Astrocyte (in vitro differentiated cells and primary cell): Measurements from ENCODE around the gene AQP1. TPM values are rescaled to one million over a fixed set of nuclear protein-coding genes. Genes with fewer than 3 reads are reported as not detected.

Experiments
- DNase-seq: peaks from one replicate; pipeline ENCODE4 v3.0.0-alpha.2; 2010; ENCODE audit warnings: low read depth
- FAIRE-seq: peaks from 2 replicates; lab custom pipeline; 2011; peaks lifted over from hg19 to GRCh38; lab: Jason Lieb, UNC
- H2AFZ ChIP-seq: 2 replicates; pipeline ENCODE4 v1.6.0; 2012; ENCODE audit warnings: low read depth, low read length, inconsistent platforms
- H3K27ac ChIP-seq: 2 replicates; pipeline ENCODE4 v1.5.1; 2011; ENCODE audit warnings: low read depth, low read length, inconsistent platforms
- H3K27me3 ChIP-seq: 2 replicates; pipeline ENCODE4 v1.6.0; 2011; ENCODE audit warnings: low read length, inconsistent platforms; ENCODE audit not compliant: insufficient read depth
- H3K36me3 ChIP-seq: 2 replicates; pipeline ENCODE4 v1.5.1; 2011; ENCODE audit warnings: low read length, inconsistent platforms; ENCODE audit not compliant: insufficient read depth
- H3K4me1 ChIP-seq: 2 replicates; pipeline ENCODE4 v1.5.1; 2011; ENCODE audit warnings: low read length, inconsistent platforms; ENCODE audit not compliant: insufficient read depth
- H3K4me2 ChIP-seq: 2 replicates; pipeline ENCODE4 v1.6.0; 2012; ENCODE audit warnings: low read length, inconsistent platforms
- H3K4me3 ChIP-seq: 2 replicates; pipeline ENCODE4 v1.5.1; 2011; ENCODE audit warnings: low read depth, mild to moderate bottlenecking, low read length, inconsistent platforms; ENCODE audit not compliant: insufficient read depth
- H3K79me2 ChIP-seq: 2 replicates; pipeline ENCODE4 v1.6.0; 2012; ENCODE audit warnings: mild to moderate bottlenecking, low read length, inconsistent platforms; ENCODE audit not compliant: insufficient read depth
- H3K9ac ChIP-seq: 2 replicates; pipeline ENCODE4 v1.6.0; 2012; ENCODE audit warnings: mild to moderate bottlenecking, low read length, inconsistent platforms
- H3K9me3 ChIP-seq: 2 replicates; pipeline ENCODE4 v1.5.1; 2012; ENCODE audit warnings: low read depth, mild to moderate bottlenecking, low read length, inconsistent platforms; ENCODE audit not compliant: insufficient read depth
- H4K20me1 ChIP-seq: 2 replicates; pipeline ENCODE4 v1.6.0; 2012; ENCODE audit warnings: low read length, inconsistent platforms; ENCODE audit not compliant: insufficient read depth
- H3K27ac Mint-ChIP-seq: one replicate; pipeline ENCODE4 v1.8.0; 2021; ENCODE audit warnings: mild to moderate bottlenecking, mixed read lengths; ENCODE audit not compliant: unreplicated experiment
- H3K27me3 Mint-ChIP-seq: one replicate; pipeline ENCODE4 v1.8.0; 2021; ENCODE audit warnings: low read depth, mixed read lengths; ENCODE audit not compliant: unreplicated experiment
- H3K36me3 Mint-ChIP-seq: one replicate; pipeline ENCODE4 v1.8.0; 2021; ENCODE audit warnings: low read depth, mixed read lengths; ENCODE audit not compliant: unreplicated experiment
- H3K4me1 Mint-ChIP-seq: one replicate; pipeline ENCODE4 v1.8.0; 2021; ENCODE audit warnings: low read depth, mixed read lengths; ENCODE audit not compliant: unreplicated experiment
- H3K4me3 Mint-ChIP-seq: one replicate; pipeline ENCODE4 v1.8.0; 2021; ENCODE audit warnings: mild to moderate bottlenecking, moderate library complexity, mixed read lengths; ENCODE audit not compliant: unreplicated experiment
- H3K9me3 Mint-ChIP-seq: one replicate; pipeline ENCODE4 v1.8.0; 2021; ENCODE audit warnings: mild to moderate bottlenecking, mixed read lengths; ENCODE audit not compliant: unreplicated experiment
- CTCF ChIP-seq: IDR thresholded peaks from 2 replicates; pipeline ENCODE4 v1.5.1; 2011; ENCODE audit warnings: low read depth, mild to moderate bottlenecking, inconsistent platforms, low read length, moderate library complexity; ENCODE audit not compliant: insufficient read depth
- EZH2 ChIP-seq: IDR thresholded peaks from 2 replicates; pipeline ENCODE4 v1.6.1; 2012; ENCODE audit warnings: mild to moderate bottlenecking, low read length, inconsistent platforms; ENCODE audit not compliant: insufficient read depth
- total RNA-seq: library from RNA; stranded (reverse); gene quantifications from 2 replicates; pipeline ENCODE4 v1.2.1, GENCODE V29; 2021

Gene AQP1
- total RNA-seq, 1 donor from 2014 or later = 6.7 TPM

- Histone ChIP-seq H3K4me1 (peaks cover 4% of the 10 kb centered on the region), H4K20me1 (no peaks in the 10 kb centered on the region), H3K4me3 (no peak overlapping the region), H3K36me3 (no peaks in the 10 kb centered on the region), H3K27ac (no peak overlapping the region), H3K4me2 (no peak overlapping the region), H3K9me3 (no peaks in the 10 kb centered on the region), H2AFZ (no peak overlapping the region), H3K9ac (no peak overlapping the region), H3K79me2 (no peaks in the 10 kb centered on the region), H3K27me3 (peaks cover 15% of the 10 kb centered on the region)
- DNase-seq = no peak
- peaks cover 9% of the 10 kb centered on the region for H3K4me1 Mint-ChIP-seq
- peaks cover 20% of the 10 kb centered on the region for H3K27me3 Mint-ChIP-seq
- no peak for FAIRE-seq
- no peaks in the 10 kb centered on the region for H3K9me3 Mint-ChIP-seq
- H3K36me3 Mint-ChIP-seq = no peaks in the 10 kb centered on the region
- H3K4me3 Mint-ChIP-seq = no peak overlapping the region
- no peak overlapping the region for H3K27ac Mint-ChIP-seq
- TF ChIP-seq CTCF = no peak
- TF ChIP-seq EZH2 = no peak
Observed at GRCh38 chr7:30934732-30935568, 23.3 kb downstream of the AQP1 start.

- no peak overlapping the region for H3K27ac ChIP-seq
- no peak overlapping the region for H3K9ac ChIP-seq
- peaks cover 4% of the 10 kb centered on the region for H3K4me1 ChIP-seq
- peaks cover 20% of the 10 kb centered on the region for H3K27me3 Mint-ChIP-seq
- no peak overlapping the region for H3K27ac Mint-ChIP-seq
- H2AFZ ChIP-seq = no peak overlapping the region
- no peak overlapping the region for H3K4me3 Mint-ChIP-seq
- DNase-seq = no peak
- peaks cover 9% of the 10 kb centered on the region for H3K4me1 Mint-ChIP-seq
- peaks cover 19% of the 10 kb centered on the region for H3K27me3 ChIP-seq
- H3K9me3 Mint-ChIP-seq = no peaks in the 10 kb centered on the region
- no peaks in the 10 kb centered on the region for H4K20me1 ChIP-seq
- TF ChIP-seq EZH2 (no peak), CTCF (no peak)
- FAIRE-seq = no peak
- no peaks in the 10 kb centered on the region for H3K9me3 ChIP-seq
- no peaks in the 10 kb centered on the region for H3K36me3 Mint-ChIP-seq
- H3K4me2 ChIP-seq = no peak overlapping the region
- H3K36me3 ChIP-seq = no peaks in the 10 kb centered on the region
- no peak overlapping the region for H3K4me3 ChIP-seq
- no peaks in the 10 kb centered on the region for H3K79me2 ChIP-seq
Observed at GRCh38 chr7:30935569-30935877, 23.9 kb downstream of the AQP1 start.

- H3K4me3 Mint-ChIP-seq = no peak overlapping the region
- no peak overlapping the region for H3K27ac Mint-ChIP-seq
- Histone ChIP-seq H3K9me3 (no peaks in the 10 kb centered on the region), H3K9ac (no peak overlapping the region), H3K27me3 (peaks cover 32% of the 10 kb centered on the region), H3K4me2 (no peak overlapping the region), H4K20me1 (no peaks in the 10 kb centered on the region), H3K36me3 (no peaks in the 10 kb centered on the region), H3K79me2 (no peaks in the 10 kb centered on the region), H3K4me3 (no peak overlapping the region), H3K4me1 (peaks cover 4% of the 10 kb centered on the region), H3K27ac (no peak overlapping the region), H2AFZ (no peak overlapping the region)
- TF ChIP-seq EZH2 (no peak), CTCF (no peak)
- no peaks in the 10 kb centered on the region for H3K36me3 Mint-ChIP-seq
- FAIRE-seq = no peak
- no peak for DNase-seq
- H3K9me3 Mint-ChIP-seq = peaks cover 2% of the 10 kb centered on the region
- H3K27me3 Mint-ChIP-seq = peaks cover 24% of the 10 kb centered on the region
- peaks cover 5% of the 10 kb centered on the region for H3K4me1 Mint-ChIP-seq
Observed at GRCh38 chr7:30936650-30937245, 25.1 kb downstream of the AQP1 start.
